Gastroesophageal sphincter (tissue), 4 donors: Measurements from ENCODE around the gene TAF8. TPM values are rescaled to one million over a fixed set of nuclear protein-coding genes. Genes with fewer than 3 reads are reported as not detected.

ENCODE experiments used
- ATAC-seq: fragments of 150-250 bp; one replicate; pipeline ENCODE4 v1.9.1; 2016; ENCODE audit warnings: mild to moderate bottlenecking, moderate library complexity
- H3K27ac ChIP-seq, 4 donors: fragments of 200-600 bp; sonication (generic) in 3 of 4; 1 replicate in 3 of 4; 2 replicates in 1 of 4; pipeline ENCODE4 v1.5.1; 2016 to 2019
- H3K27me3 ChIP-seq: fragments of 200-600 bp; sonication (generic); one replicate; pipeline ENCODE4 v1.5.1; 2019
- H3K36me3 ChIP-seq, 2 donors: fragments of 200-600 bp; sonication (generic); one replicate each; pipeline ENCODE4 v1.5.1; 2019; ENCODE audit warnings: control low read depth in 1 of 2
- H3K4me1 ChIP-seq, 3 donors: fragments of 200-600 bp; sonication (generic); 1 replicate in 2 of 3; 2 replicates in 1 of 3; pipeline ENCODE4 v1.5.1; 2016 to 2019; ENCODE audit warnings: control low read depth in 2 of 3
- H3K4me3 ChIP-seq, 2 donors: fragments of 200-600 bp; sonication (generic); one replicate each; pipeline ENCODE4 v1.5.1; 2019; ENCODE audit warnings: mild to moderate bottlenecking in 1 of 2, moderate library complexity in 1 of 2
- H3K9me3 ChIP-seq, 3 donors: fragments of 200-600 bp; sonication (generic); one replicate each; pipeline ENCODE4 v1.5.1; 2017 to 2019; ENCODE audit warnings: control low read depth in 2 of 3
- EP300 ChIP-seq: sonication (generic); formaldehyde crosslinking; IDR thresholded peaks from one replicate; pipeline ENCODE4 v1.6.1; 2017; ENCODE audit warnings: antibody characterized with exemption, mild to moderate bottlenecking
- POLR2A ChIP-seq, 2 donors: fragments of 450-650 bp; IDR thresholded peaks; one replicate each; pipeline ENCODE4 v1.6.1; 2017; ENCODE audit warnings: antibody characterized with exemption in 2 of 2, mild to moderate bottlenecking in 2 of 2, moderate library complexity in 1 of 2
- POLR2AphosphoS5 ChIP-seq: sonication (generic); formaldehyde crosslinking; IDR thresholded peaks from one replicate; pipeline ENCODE4 v1.6.1; 2017; ENCODE audit warnings: antibody characterized with exemption
- WGBS, 2 donors: methylation state at CpG; one replicate each; pipeline ENCODE4 v1.1.5; 2018; ENCODE audit warnings: low coverage in 1 of 2; 5-methylcytosine and 5-hydroxymethylcytosine counted together
- total RNA-seq, 4 donors: library from RNA; depleted of rRNA; stranded (reverse); fragments of >200 nt; gene quantifications; one replicate each; pipeline ENCODE4 v1.1.0, GENCODE V29; 2016
- TF ChIP-seq, protein P1 (sequence below), 4 experiments: fragments of 200-600 bp in 2 of 4; fragments of 450-650 bp in 2 of 4; sonication (generic) in 1 of 4; IDR thresholded peaks; one replicate each; pipeline ENCODE4 v1.5.1; 2017 to 2019; ENCODE audit warnings: antibody characterized with exemption in 4 of 4, mild to moderate bottlenecking in 2 of 4, moderate library complexity in 2 of 4

Gene TAF8
- total RNA-seq, 4 donors from 2014 or later, result 16.8 to 33.6 (median 24.2) TPM

DNA sequence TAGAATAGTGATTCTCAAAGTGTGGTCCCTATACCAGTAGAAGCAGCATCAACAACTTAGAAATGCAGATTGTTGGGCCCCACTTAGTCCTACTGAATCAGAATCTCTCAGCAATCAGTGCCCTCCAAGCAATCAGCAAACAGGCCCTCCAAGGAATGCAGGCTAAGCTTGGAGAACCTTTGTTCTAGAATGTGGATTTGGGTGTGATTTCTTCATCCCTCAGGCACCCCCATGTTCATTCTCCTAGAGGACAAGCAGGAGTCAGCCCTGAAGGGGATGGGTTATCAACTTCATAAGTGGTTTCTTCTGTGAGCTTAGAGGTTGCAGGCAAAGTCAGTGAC is 40.5 kb upstream of the TAF8 start:
- Histone ChIP-seq H3K4me1 (peaks cover 0 to 28% (median 0%) of the 10 kb centered on the region in 3 donors), H3K9me3 (no peaks in the 10 kb centered on the region), H3K27me3 (no peaks in the 10 kb centered on the region), H3K36me3 (peaks cover 0 to 4% of the 10 kb centered on the region in 2 donors), H3K27ac (no peak overlapping the region), H3K4me3 (no peak overlapping the region)
- TF ChIP-seq EP300 (no peak), POLR2A (IDR thresholded peaks at IDR 0.05) (no peak), POLR2AphosphoS5 (no peak)
- TF ChIP-seq, protein P1, sequence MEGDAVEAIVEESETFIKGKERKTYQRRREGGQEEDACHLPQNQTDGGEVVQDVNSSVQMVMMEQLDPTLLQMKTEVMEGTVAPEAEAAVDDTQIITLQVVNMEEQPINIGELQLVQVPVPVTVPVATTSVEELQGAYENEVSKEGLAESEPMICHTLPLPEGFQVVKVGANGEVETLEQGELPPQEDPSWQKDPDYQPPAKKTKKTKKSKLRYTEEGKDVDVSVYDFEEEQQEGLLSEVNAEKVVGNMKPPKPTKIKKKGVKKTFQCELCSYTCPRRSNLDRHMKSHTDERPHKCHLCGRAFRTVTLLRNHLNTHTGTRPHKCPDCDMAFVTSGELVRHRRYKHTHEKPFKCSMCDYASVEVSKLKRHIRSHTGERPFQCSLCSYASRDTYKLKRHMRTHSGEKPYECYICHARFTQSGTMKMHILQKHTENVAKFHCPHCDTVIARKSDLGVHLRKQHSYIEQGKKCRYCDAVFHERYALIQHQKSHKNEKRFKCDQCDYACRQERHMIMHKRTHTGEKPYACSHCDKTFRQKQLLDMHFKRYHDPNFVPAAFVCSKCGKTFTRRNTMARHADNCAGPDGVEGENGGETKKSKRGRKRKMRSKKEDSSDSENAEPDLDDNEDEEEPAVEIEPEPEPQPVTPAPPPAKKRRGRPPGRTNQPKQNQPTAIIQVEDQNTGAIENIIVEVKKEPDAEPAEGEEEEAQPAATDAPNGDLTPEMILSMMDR (IDR thresholded peaks at IDR 0.05), result no peak
- no peak for ATAC-seq

DNA sequence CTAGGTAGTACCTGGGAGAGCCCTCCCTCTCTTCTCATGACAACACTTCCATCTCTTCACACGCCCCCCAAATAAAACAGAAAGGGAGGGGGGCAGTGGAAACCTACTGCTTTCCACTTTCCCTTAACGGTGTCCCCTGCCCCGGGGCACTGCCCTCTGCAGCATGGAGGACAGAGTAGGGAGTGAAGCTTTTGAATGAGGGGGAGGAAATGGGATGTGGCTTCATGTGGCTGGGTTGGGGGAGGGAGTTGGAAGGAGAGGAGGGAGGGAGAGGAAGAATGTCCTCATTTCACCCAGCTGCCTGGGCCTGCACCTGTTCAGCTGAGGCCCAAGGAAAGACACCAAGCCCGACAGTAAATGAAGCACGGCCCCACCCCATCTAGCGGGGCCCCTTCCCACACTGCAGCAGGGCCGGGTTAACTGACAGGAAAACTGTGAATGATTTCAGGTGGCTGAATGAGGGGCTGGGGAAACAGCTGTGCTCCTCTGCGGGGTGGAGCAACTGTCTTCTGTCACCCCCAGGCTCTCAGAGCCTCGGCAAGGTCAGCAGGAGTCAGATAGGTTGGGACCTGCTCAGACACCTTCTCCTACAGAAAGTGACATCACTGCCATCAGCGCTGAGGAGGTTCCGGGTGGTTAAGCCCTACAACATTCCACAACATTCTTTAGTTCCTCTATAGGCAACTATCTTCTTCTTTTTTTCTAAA is 40.0 kb upstream of the TAF8 start:
- whole genome bisulfite sequencing, 2 donors, result 20 to 46% methylated on average over 1 to 5 of the region's 11 CpGs
- no peak overlapping the region for H3K27ac ChIP-seq
- no peak for ATAC-seq
- no peaks in the 10 kb centered on the region for H3K9me3 ChIP-seq
- no peaks in the 10 kb centered on the region for H3K27me3 ChIP-seq
- H3K4me1 ChIP-seq, result peaks cover 0 to 28% (median 0%) of the 10 kb centered on the region in 3 donors
- H3K4me3 ChIP-seq, result no peak overlapping the region
- TF ChIP-seq POLR2A (IDR thresholded peaks at IDR 0.05), result no peak
- TF ChIP-seq, protein P1 (IDR thresholded peaks at IDR 0.05), result no peak
- peaks cover 0 to 4% of the 10 kb centered on the region in 2 donors for H3K36me3 ChIP-seq

DNA sequence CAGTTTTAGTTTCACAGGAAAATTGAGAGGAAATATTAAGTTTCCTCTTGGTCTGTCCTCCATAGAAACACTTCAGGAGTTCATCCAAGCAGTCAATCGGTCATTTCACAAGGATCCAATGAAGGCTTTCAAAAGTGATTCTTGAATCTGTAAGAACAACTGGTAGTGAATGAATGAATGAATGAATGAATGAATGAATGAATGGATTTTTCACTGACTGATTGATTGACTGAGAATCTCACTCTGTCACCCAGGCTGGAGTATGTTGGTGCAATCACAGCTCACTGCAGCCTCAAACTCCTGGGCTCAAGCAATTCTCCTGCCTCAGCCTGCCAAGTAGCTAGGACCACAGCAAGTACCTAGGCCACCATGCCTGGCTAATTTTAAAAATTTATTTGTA is 39.4 kb upstream of the TAF8 start:
- 33 to 38% methylated on average over 1 of the region's 1 CpG for WGBS, 2 donors
- Histone ChIP-seq H3K9me3 (no peaks in the 10 kb centered on the region), H3K4me1 (peaks cover 0 to 28% (median 0%) of the 10 kb centered on the region in 3 donors), H3K4me3 (no peak overlapping the region), H3K27ac (no peak overlapping the region), H3K36me3 (peaks cover 0 to 4% of the 10 kb centered on the region in 2 donors), H3K27me3 (no peaks in the 10 kb centered on the region)
- no peak for TF ChIP-seq EP300
- TF ChIP-seq POLR2AphosphoS5, result no peak
- no peak for TF ChIP-seq POLR2A (IDR thresholded peaks at IDR 0.05)
- TF ChIP-seq, protein P1 (IDR thresholded peaks at IDR 0.05), result no peak
- no peak for ATAC-seq

DNA sequence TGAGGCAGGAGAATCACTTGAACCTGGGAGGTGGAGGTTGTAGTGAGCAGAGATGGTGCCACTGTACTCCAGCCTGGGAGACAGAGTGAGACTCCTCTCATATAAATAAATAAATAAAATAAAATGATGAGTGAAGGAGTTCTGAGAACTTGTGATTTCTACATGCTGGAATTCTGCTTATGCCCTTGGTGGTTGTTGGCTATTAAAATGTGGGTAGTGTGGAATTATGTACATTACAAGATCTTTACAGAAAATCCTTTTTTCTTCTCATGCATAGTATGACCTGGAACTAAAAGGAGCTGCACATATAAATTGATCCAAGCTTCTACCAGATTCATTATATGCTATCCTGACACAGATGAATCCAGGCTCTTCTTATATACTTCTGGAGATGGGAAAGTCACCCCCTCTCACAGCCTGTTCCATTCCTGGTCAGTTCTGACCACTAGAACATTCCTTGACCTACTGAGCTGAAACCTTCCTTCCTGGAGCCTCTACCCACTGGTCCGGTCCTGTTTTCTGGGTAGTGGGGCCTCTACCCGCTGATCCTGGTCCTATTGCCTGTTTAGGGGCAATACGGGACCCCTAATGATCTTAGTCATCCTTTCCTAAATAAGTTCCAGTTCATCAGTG is 37.7 kb upstream of the TAF8 start:
- H3K4me1 ChIP-seq, result peaks cover 0 to 33% (median 0%) of the 10 kb centered on the region in 3 donors
- no peaks in the 10 kb centered on the region for H3K27me3 ChIP-seq
- ATAC-seq, result no peak
- WGBS, 2 donors, result 95% methylated on average over 3 of the region's 3 CpGs; no CpG with 5 or more reads in 1 of the 2 donors
- no peak overlapping the region for H3K4me3 ChIP-seq
- no peak overlapping the region for H3K27ac ChIP-seq
- H3K9me3 ChIP-seq, result no peaks in the 10 kb centered on the region
- TF ChIP-seq POLR2AphosphoS5 (no peak), EP300 (no peak)
- H3K36me3 ChIP-seq, result peaks cover 0 to 12% of the 10 kb centered on the region in 2 donors

DNA sequence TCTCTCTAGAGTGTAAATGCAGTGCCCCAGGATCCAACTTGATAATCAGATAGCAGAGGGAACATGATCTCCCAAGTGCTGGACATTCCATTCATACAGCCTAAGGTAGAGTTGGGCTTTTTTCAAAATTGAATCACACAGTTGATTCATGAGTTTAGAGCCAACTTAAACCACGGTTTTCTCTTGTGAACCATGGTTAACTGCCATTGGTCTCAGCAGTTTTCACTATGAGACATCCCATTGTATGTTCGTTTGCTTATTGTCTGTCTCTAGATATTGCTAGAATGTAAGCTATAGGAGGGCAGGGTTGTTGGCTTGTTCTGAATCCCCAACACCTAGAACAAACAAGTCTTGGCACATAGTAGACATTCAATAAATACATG is 37.2 kb upstream of the TAF8 start:
- ATAC-seq, result no peak
- Histone ChIP-seq H3K9me3 (no peaks in the 10 kb centered on the region), H3K27me3 (no peaks in the 10 kb centered on the region), H3K4me1 (peaks cover 0 to 28% (median 0%) of the 10 kb centered on the region in 3 donors), H3K4me3 (no peak overlapping the region), H3K27ac (no peak overlapping the region), H3K36me3 (peaks cover 0 to 12% of the 10 kb centered on the region in 2 donors)
- no peak for TF ChIP-seq POLR2A (IDR thresholded peaks at IDR 0.05)
- TF ChIP-seq EP300, result no peak
- no peak for TF ChIP-seq POLR2AphosphoS5
- TF ChIP-seq, protein P1 (IDR thresholded peaks at IDR 0.05), result no peak
- WGBS, 2 donors, result 78 to 90% methylated on average over 2 of the region's 2 CpGs
